Activated T-cell treated with anti-CD3 and anti-CD28 coated beads for 24 hours (primary cell): ENCODE results near the gene F3.

Source experiments
- DNase-seq: peaks from one replicate; pipeline ENCODE4 v3.0.0-alpha.2; 2020; ENCODE audit warnings: low read depth

Gene F3

GRCh38 chr1:94552071-94552586 is 10.6 kb upstream of the F3 start:
- no peak for DNase-seq

- no peak for DNase-seq
Observed at GRCh38 chr1:94551449-94551848, 9.9 kb upstream of the F3 start.

DNA sequence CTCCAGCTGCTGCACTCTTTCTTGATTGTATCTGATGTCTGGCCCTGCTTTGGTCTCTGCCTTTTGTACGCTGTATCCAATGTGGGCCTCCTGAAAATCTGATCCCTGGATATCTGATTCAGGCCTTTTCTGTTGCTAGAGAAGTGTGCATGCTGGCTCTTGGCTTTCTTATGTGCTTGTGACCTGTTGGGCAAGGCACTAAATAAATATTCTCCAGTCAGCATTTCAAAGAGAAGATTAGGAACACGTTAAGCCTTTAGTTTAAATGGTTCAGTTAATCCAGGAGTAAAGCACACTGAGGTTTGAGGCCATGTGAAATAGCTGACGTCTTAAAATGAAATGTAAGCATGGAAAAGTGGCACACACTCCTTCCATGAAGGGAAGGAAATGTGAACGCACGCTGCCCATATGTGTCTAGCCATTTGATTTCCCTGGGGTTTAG is 9.3 kb upstream of the F3 start:
- DNase-seq: no peak

- DNase-seq: no peak
Observed at GRCh38 chr1:94550396-94550795, 8.8 kb upstream of the F3 start.

DNA sequence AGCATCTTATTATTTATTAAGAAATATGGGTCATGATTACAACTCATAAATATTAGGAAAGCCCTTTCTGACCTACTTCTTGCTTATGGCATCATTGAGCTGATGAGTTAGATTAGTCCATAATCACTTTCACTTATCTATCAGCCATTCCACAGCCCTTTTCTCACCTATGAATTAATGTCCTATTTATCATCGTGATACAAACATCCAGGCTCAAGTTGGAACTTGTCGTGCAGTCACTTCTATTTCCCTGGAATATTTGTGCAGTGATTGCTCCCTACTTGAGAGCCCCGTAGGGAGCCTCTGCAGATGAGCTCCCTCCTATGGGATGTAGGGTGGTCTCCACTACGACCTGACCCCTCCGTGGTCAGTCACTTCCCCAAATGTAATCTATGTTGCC is 8.1 kb upstream of the F3 start:
- no peak for DNase-seq

GRCh38 chr1:94544706-94545490 is 3.3 kb upstream of the F3 start:
- no peak for DNase-seq

DNA sequence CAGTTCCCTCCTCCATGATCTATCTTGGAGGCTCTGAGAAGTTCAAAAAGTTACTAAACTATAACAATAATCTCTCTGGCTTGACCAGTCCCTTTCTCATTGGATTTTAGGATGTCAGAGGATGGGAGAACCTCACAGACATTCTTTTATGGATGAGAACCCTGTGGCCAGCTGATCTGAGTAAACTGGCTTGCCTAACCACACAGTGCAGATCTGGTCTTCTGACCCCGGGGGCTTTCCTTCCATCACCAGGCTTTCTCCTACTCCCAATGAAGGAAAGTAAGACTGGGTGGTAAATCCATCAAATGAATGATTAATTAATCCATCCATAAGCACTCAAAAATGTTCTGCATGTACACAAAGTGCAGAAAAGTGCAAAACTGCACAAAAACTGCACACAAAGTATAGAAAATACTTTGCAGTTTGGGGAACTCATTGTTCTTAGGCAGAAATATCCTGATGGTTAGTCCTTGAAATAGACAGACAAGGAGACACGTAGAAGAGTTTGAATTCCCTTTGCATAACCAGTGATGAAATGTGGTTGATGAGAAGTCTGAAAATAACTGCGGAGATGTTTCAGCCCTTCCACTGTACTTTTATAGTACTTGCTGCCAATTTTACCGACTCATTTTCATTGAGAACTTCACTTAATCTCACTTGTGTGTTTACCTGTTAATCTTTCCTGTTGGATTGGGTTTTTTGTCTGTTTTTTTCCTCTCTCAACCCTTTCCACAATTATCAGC is 2.5 kb upstream of the F3 start:
- DNase-seq: no peak

- DNase-seq: no peak
Observed at GRCh38 chr1:94543001-94543400, 1.4 kb upstream of the F3 start.

DNA sequence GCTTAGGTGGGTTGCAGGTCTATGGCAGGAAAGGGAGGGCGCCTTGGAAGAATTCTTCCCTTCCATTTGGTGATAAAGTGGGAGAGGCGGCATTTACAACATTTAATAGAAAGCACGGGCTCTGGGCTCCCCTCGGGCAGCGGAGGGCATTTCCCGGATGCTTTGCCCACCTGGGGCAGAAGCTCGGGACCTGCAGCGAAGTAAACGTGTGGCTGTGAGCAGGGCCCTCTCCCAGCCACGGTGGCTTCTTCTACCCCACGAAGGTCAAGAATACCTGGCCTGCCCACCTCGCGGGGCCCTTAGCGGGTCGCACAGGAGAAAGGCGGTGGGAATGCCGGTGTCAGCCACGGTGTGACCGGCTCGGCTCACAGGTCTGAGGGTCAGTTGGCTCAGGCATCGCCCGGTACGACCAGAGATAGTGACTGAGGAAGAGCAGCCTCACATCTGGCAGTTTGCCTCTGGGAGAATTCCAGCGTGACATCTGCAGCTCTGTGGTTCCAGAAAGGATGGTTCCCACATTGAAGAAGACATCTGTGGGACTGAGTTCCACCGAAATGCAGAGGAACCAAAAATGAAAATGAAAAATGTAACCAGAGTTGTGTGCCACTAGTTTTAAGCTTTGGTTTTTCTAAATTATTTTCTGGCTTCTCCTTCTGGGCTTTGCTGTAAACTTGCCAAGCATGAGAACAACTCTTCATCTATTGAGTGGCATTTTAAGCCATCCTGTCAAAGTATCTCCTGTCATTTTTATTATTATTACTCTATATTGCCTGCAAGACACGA is 720 bp upstream of the F3 start:
- DNase-seq: no peak

- no peak for DNase-seq
Observed at GRCh38 chr1:94540440-94541245, 916 bp downstream of the F3 start.

DNA sequence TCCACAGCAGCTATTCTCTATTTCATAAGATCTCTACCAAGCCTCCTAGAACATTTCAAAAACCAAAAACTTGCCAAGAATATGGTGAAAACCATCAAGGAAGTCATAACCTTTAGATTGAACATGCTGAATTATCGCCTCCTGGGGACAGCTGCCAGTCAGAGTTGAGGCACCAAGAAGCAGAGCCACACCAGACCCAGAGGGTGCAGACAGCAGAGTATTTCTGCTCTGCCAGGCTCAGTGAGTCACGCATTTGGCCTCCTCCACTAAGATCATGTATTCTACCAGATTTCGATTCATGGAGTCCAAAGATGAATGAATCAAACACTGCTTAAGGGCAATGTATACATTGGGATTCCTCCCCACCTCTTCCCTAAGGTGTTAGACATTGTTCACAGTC is 2.1 kb downstream of the F3 start:
- no peak for DNase-seq

DNA sequence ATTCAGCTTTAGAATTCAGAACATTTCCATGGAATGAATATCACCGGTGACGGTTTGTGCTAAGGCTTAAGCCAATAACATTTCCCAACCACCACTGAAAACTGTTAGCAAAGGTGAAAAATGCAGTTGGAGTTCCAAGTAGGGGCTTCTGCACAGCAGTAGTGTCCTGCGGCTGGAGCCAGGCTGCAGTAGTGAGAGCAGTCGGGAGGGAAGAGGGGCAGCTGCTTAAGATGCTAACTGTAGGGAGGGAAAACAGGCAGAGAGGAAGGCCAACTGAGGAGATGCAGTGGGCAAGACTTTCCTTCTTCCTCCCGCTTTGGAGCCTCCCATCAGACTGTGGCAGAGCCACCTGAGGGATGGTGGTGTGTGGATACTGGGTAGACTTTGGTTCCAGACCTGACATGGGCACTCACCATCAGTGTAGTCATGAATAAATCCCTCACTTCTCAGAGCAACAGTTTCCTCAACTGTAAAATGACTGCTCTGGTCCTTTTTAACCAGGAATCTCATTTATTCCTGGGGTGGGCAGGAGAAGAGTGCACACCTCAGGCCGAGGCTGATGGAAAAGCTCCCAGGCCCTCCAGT is 3.2 kb downstream of the F3 start:
- DNase-seq: no peak

GRCh38 chr1:94537254-94537653 is 4.3 kb downstream of the F3 start:
- no peak for DNase-seq

DNA sequence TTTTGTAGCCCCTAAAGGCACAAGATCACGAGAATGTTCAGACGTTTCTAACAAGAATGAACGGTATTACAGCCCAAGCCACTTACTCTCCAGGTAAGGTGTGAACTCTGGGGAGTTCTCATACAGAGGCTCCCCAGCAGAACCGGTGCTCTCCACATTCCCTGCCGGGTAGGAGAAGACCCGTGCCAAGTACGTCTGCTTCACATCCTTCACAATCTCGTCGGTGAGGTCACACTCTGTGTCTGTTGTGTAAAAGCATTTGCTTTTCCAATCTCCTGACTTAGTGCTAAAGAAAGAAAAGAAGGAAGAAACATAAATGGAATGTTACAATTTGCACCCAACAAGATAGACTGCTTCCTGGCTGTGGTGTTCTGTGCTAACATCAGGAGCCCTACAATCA is 5.7 kb downstream of the F3 start:
- no peak for DNase-seq

- no peak for DNase-seq
Observed at GRCh38 chr1:94535095-94535494, 6.5 kb downstream of the F3 start.

GRCh38 chr1:94532077-94532476 is 9.5 kb downstream of the F3 start:
- no peak for DNase-seq

DNA sequence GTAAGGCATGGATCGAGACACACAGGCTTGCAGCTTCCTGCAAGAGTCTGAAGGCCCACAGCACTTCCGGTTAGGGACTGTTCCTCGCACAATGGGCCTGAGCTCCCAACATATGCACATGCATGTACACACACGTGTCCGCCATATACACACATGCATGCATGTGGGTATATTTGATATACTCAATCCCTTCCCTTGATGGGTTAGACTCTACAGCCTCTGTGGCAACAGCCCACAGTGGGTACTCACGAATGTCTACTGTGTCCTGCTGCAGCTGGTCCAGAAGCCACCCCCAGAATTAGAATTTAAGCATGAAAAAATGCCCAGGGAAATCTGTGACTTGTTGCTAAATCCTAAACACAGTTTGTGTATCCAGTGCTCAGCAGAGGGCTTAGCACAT is 9.9 kb downstream of the F3 start:
- DNase-seq: no peak

DNA sequence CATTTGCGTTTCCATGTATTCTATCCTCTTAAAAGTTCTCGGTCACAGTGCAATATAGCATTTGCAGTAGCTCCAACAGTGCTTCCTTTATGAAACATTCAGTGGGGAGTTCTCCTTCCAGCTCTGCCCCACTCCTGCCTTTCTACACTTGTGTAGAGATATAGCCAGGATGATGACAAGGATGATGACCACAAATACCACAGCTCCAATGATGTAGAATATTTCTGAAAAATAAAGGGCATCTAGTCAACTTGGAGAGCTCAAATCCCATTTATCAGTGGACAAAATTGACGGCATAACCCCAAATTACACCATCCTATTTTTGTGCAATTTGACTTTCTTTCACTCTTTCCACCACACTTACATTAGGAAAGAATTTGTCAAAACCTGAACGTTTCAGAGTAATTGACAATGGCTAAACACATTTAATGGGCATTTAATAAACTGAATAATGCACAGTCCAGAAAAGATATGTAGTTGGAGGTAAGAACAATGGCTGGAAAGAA is 11.1 kb downstream of the F3 start:
- DNase-seq: no peak

DNA sequence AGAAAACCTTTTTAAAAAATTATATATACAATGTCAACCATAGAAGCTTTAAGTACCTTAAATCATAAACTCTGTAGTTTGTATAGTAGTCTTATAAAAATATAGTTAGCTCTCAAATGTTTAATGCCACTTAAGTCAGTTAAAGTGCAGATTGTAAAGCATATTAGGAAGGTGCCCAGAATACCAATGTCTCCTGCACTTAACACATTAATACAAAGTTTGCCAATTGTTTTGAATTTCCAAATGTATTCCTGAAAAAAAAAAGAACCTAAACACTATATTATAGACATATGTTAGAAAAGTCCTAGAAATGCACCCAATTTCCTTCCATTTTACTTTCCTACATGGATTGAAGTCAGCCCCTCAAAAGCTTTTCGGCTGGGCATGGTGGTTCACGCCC is 12.1 kb downstream of the F3 start:
- DNase-seq: no peak

DNA sequence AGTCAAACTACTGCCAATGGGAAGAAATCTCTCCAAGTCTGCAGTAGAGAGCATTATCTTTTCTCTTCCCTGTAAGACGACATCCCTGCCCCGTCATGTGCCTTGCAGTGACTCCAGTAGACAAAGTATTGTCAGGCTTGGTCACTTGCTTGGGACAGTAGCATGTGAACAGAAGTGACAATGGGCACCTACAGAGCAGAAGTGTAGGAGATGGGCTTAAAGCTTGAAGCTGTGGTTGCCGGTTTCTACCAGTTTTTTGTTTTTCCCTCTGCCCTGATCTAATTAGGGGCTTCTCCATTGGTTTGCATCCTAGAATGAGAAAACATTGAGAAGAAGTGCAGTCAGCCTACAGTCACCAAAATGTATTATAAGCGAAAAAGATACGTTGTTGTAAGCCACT is 12.7 kb downstream of the F3 start:
- no peak for DNase-seq

GRCh38 chr1:94528299-94528698 is 13.3 kb downstream of the F3 start:
- no peak for DNase-seq
